K562 (cell line): Measurements from ENCODE around the gene SLC22A9. TPM values are rescaled to one million over a fixed set of nuclear protein-coding genes. Genes with fewer than 3 reads are reported as not detected.

Experiments used
- ATAC-seq: fragments of 200-7000 bp; cut with Tn5 transposase; 3 replicates; pipeline ENCODE4 v1.9.1; 2020; ENCODE audit warnings: moderate library complexity
- BruUV-seq: library from RNA; stranded (reverse); fragments of 400-500 nt; replicated peaks from 2 replicates; lab custom pipeline; 2021; lab: Mats Ljungman, UMichigan
- CTCF ChIA-PET: fragments of 300-600 bp; formaldehyde crosslinking; extraction: SDS; loops from one replicate; lab custom pipeline; 2021; ENCODE audit warnings: low intra/inter-chr PET ratio; lab: Yijun Ruan, JAX
- POLR2A ChIA-PET: fragments of 300-600, 350-650 bp; sonication (Branson Sonifier 250); formaldehyde crosslinking; extraction: SDS; loops from one replicate; lab custom pipeline; 2021; ENCODE audit warnings: antibody characterized with exemption, inconsistent platforms; lab: Yijun Ruan, JAX
- DNase-seq, 4 experiments: peaks; one replicate each; pipeline versions ENCODE4 v3.0.0 to v3.0.0-alpha.2; 2011 to 2018; ENCODE audit warnings: low spot score in 3 of 4, mixed read lengths in 3 of 4; ENCODE audit errors: extremely low read depth in 1 of 4
- FAIRE-seq: peaks from 2 replicates; lab custom pipeline; 2011; peaks lifted over from hg19 to GRCh38; lab: Jason Lieb, UNC
- H2AFZ ChIP-seq: 2 replicates; pipeline ENCODE4 v1.6.0; 2011; ENCODE audit warnings: low read depth, low read length, control low read depth, inconsistent platforms
- H3K27ac ChIP-seq: fragments of 200-600 bp; 3 replicates; pipeline ENCODE4 v1.8.0; 2011; ENCODE audit warnings: low read depth, mild to moderate bottlenecking, control low read depth, inconsistent platforms, low read length, moderate library complexity, mixed read lengths; ENCODE audit errors: extremely low read depth
- H3K27me3 ChIP-seq, 2 experiments: fragments of 300-600 bp in 1 of 2; 2 replicates in 1 of 2; 3 replicates in 1 of 2; pipeline versions ENCODE4 v1.6.0 to v1.8.0; 2011; ENCODE audit warnings: inconsistent platforms in 2 of 2, low read length in 2 of 2, mild to moderate bottlenecking in 1 of 2, mixed read lengths in 1 of 2, moderate library complexity in 1 of 2; ENCODE audit not compliant: control insufficient read depth in 2 of 2, insufficient read depth in 2 of 2
- H3K36me3 ChIP-seq: fragments of 300-600 bp; 3 replicates; pipeline ENCODE4 v1.8.0; 2011; ENCODE audit warnings: mild to moderate bottlenecking, low read length, inconsistent platforms; ENCODE audit not compliant: control insufficient read depth, insufficient read depth
- H3K4me1 ChIP-seq, 2 experiments: fragments of 200-600 bp in 1 of 2; replicated peaks in 1 of 2; 2 replicates in 1 of 2; 3 replicates in 1 of 2; pipeline versions ENCODE4 v1.5.1 to v1.8.0; 2011; ENCODE audit warnings: inconsistent platforms in 2 of 2, low read length in 2 of 2, mild to moderate bottlenecking in 1 of 2, mixed read lengths in 1 of 2, moderate library complexity in 1 of 2; ENCODE audit not compliant: control insufficient read depth in 2 of 2, insufficient read depth in 2 of 2
- H3K4me2 ChIP-seq: 2 replicates; pipeline ENCODE4 v1.6.1; 2011; ENCODE audit warnings: low read length, control low read depth, inconsistent platforms, mixed read lengths; ENCODE audit not compliant: insufficient read depth
- H3K4me3 ChIP-seq: fragments of 200-600 bp; sonication (generic), shearing (Covaris generic); 2 replicates; pipeline ENCODE4 v1.5.1; 2016; ENCODE audit warnings: control low read depth, inconsistent platforms
- H3K79me2 ChIP-seq: fragments of 200-600 bp; 3 replicates; pipeline ENCODE4 v1.8.0; 2011; ENCODE audit warnings: low read length, inconsistent platforms; ENCODE audit not compliant: control insufficient read depth, insufficient read depth
- H3K9ac ChIP-seq, 2 experiments: 2 replicates each; pipeline versions ENCODE4 v1.6.0 to v1.6.1; 2011; ENCODE audit warnings: low read depth in 2 of 2, low read length in 2 of 2, control low read depth in 1 of 2, inconsistent platforms in 1 of 2, mild to moderate bottlenecking in 1 of 2, mixed read lengths in 1 of 2; ENCODE audit not compliant: insufficient read depth in 1 of 2
- H3K9me1 ChIP-seq: one replicate; pipeline ENCODE4 v1.6.0; 2011; ENCODE audit warnings: inconsistent platforms, mild to moderate bottlenecking, low read length, moderate library complexity; ENCODE audit not compliant: control insufficient read depth, insufficient read depth
- H3K9me3 ChIP-seq: replicated peaks from 2 replicates; pipeline ENCODE4 v1.5.1; 2011; ENCODE audit warnings: low read depth, low read length, inconsistent platforms; ENCODE audit not compliant: control insufficient read depth, insufficient read depth
- H4K20me1 ChIP-seq: replicated peaks from 2 replicates; pipeline ENCODE4 v1.6.1; 2011; ENCODE audit warnings: low read length, inconsistent platforms, mixed read lengths; ENCODE audit not compliant: control insufficient read depth, insufficient read depth
- CBFA2T3 ChIP-seq: fragments of 450-650 bp; IDR thresholded peaks from 2 replicates; pipeline ENCODE4 v1.6.1; 2017
- WHSC1 ChIP-seq: IDR thresholded peaks from one replicate; pipeline ENCODE4 v1.6.1; 2012; ENCODE audit warnings: low read length, control low read depth, inconsistent platforms
- ZNF133 ChIP-seq: fragments of 250-450 bp; sonication (Bioruptor Pico); IDR thresholded peaks from 2 replicates; pipeline ENCODE4 v1.4.0; 2020; ENCODE audit warnings: mild to moderate bottlenecking
- ZNF583 ChIP-seq: fragments of 250-450 bp; sonication (Bioruptor Pico); IDR thresholded peaks from 2 replicates; pipeline ENCODE4 v1.4.0; 2020
- WGBS: fragments of 100-300 bp; shearing (Covaris generic); methylation state at CpG from one replicate; pipeline ENCODE4 v1.1.6; 2016; ENCODE audit warnings: low coverage, mixed read lengths; ENCODE audit not compliant: insufficient coverage; ENCODE audit errors: missing lambda C conversion rate; 5-methylcytosine and 5-hydroxymethylcytosine counted together
- in situ Hi-C: fragments of 300-500 bp; cut with MboI; formaldehyde crosslinking; loops from 4 replicates; pipeline ENCODE4 v1.15.0; 2018; ENCODE audit warnings: inconsistent platforms, mixed read lengths
- intact Hi-C: fragments of 100-400 bp; cut with micrococcal nuclease; formaldehyde crosslinking; loops from 2 replicates; pipeline ENCODE4 v1.14.2; 2022
- polyA plus RNA-seq, 8 experiments: library from polyadenylated mRNA; depleted of rRNA in 4 of 8; stranded (reverse) in 5 of 8; unstranded in 3 of 8; fragments of >200 nt; fragmentation: Nextera tagmentation in 2 of 8; fragmentation: Illumina TruSeq in 1 of 8; extraction: Ambion mirVana in 2 of 8; extraction: Trizol in 1 of 8; gene quantifications; 2 replicates each; pipeline versions ENCODE4 v1.2.1 to v1.2.3, GENCODE V29; 2011 to 2014; ENCODE audit warnings: inconsistent platforms in 1 of 8, missing spikeins in 1 of 8
- total RNA-seq, 7 experiments: library from RNA; depleted of rRNA in 6 of 7; stranded (reverse); fragments of >200 nt in 6 of 7; fragmentation: Illumina TruSeq in 2 of 7; extraction: Trizol in 2 of 7; gene quantifications; 2 replicates each; pipeline versions ENCODE4 v1.2.1 to v1.2.3, GENCODE V29; 2011 to 2021; ENCODE audit warnings: low replicate concordance in 1 of 7

The SLC22A9 gene
- total and polyA plus RNA-seq, 9 of the 15 experiments (the other 6 are each of a cell fraction or from before 2014, with no cell fraction given) = not detected

GRCh38 chr11:63405114-63405513, 35.5 kb downstream of the SLC22A9 start:
- BruUV-seq = no TSS peak
- Histone ChIP-seq H3K4me3 (no peak overlapping the region), H2AFZ (no peak overlapping the region), H3K27me3 (no peaks in the 10 kb centered on the region), H3K4me2 (no peak overlapping the region), H3K27ac (no peak overlapping the region), H3K36me3 (no peaks in the 10 kb centered on the region), H3K9me1 (no peaks in the 10 kb centered on the region), H4K20me1 (no peaks in the 10 kb centered on the region; the same call in 1 of the 2 replicates), H3K9me3 (no peaks in the 10 kb centered on the region), H3K4me1 (no peaks in the 10 kb centered on the region), H3K79me2 (no peaks in the 10 kb centered on the region), H3K9ac (no peak overlapping the region)
- ATAC-seq = no peak
- no peak for TF ChIP-seq ZNF133
- TF ChIP-seq WHSC1 = no peak
- no peak for TF ChIP-seq CBFA2T3
- ChIA-PET POLR2A (no interaction called here), CTCF (no interaction called here)
- in situ Hi-C loops = no loop called here
- intact Hi-C loops = no loop called here
- WGBS = 2% methylated on average over 3 of the region's 3 CpGs
- no peak for FAIRE-seq
- DNase-seq = no peak

- intact Hi-C loops (no loop called here), in situ Hi-C loops (no loop called here)
- no peak for DNase-seq
- BruUV-seq = no TSS peak
- TF ChIP-seq ZNF583 = no peak
- no peaks in the 10 kb centered on the region; a peak in 1 of 5 replicates for H3K27me3 ChIP-seq
- H3K4me1 ChIP-seq = no peaks in the 10 kb centered on the region
- POLR2A ChIA-PET = no interaction called here
- ATAC-seq = no peak
- no peak overlapping the region for H3K27ac ChIP-seq
- no peak for FAIRE-seq
- no peaks in the 10 kb centered on the region for H3K9me1 ChIP-seq
- no peak overlapping the region for H3K4me3 ChIP-seq
- WGBS = 0% methylated on average over 2 of the region's 2 CpGs
- H3K9ac ChIP-seq = no peak overlapping the region
- H3K79me2 ChIP-seq = no peaks in the 10 kb centered on the region
- CTCF ChIA-PET = no interaction called here
- H2AFZ ChIP-seq = no peak overlapping the region
- H3K4me2 ChIP-seq = no peak overlapping the region
- no peaks in the 10 kb centered on the region for H3K9me3 ChIP-seq
- H3K36me3 ChIP-seq = no peaks in the 10 kb centered on the region
- no peaks in the 10 kb centered on the region; the same call in 1 of the 2 replicates for H4K20me1 ChIP-seq
Observed at GRCh38 chr11:63406458-63406857, 36.9 kb downstream of the SLC22A9 start.
